Measurements from ENCODE around the gene DRAP1.

DNA sequence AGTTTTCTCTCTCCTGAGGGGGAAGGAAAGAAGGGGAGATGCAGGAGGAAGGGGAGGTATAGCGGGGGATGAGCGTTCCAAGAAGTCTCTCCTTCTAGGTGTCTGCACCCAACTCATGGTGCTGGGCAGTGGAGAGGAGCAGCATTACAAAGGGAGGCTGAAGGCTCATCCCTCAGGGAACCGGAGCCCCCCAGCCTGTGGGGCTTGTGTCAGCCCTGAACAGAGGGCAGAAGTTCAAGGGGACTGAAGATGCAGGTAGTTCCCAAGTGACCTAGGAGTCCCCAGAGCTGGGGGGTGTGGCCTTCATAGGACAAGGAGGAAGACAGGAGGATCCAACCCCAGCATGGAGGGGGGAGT, 2.2 kb upstream of the DRAP1 start:
- TF ChIP-seq, protein P1, sequence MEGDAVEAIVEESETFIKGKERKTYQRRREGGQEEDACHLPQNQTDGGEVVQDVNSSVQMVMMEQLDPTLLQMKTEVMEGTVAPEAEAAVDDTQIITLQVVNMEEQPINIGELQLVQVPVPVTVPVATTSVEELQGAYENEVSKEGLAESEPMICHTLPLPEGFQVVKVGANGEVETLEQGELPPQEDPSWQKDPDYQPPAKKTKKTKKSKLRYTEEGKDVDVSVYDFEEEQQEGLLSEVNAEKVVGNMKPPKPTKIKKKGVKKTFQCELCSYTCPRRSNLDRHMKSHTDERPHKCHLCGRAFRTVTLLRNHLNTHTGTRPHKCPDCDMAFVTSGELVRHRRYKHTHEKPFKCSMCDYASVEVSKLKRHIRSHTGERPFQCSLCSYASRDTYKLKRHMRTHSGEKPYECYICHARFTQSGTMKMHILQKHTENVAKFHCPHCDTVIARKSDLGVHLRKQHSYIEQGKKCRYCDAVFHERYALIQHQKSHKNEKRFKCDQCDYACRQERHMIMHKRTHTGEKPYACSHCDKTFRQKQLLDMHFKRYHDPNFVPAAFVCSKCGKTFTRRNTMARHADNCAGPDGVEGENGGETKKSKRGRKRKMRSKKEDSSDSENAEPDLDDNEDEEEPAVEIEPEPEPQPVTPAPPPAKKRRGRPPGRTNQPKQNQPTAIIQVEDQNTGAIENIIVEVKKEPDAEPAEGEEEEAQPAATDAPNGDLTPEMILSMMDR (IDR thresholded peaks at IDR 0.05; ENCODE audit: low read depth, low read length, poor library complexity, severe bottlenecking), result no peak
- TF ChIP-seq EZH2phosphoT487 (IDR thresholded peaks at IDR 0.05; ENCODE audit: borderline replicate concordance, low read length), result no peak

Data from DOHH2 (cell line).